Panc1 (cell line): ENCODE results near the gene KLB. TPM values are rescaled to one million over a fixed set of nuclear protein-coding genes. Genes with fewer than 3 reads are reported as not detected.

Experiments used
- ATAC-seq: fragments of 200-7000 bp; cut with Tn5 transposase; 2 replicates; pipeline ENCODE4 v1.9.1; 2020; ENCODE audit warnings: mild to moderate bottlenecking, moderate library complexity
- BruUV-seq: library from RNA; stranded (reverse); fragments of 400-500 nt; replicated peaks from 2 replicates; lab custom pipeline; 2021; lab: Mats Ljungman, UMichigan
- CTCF ChIA-PET: fragments of 300-600 bp; sonication (Branson Sonifier 250); formaldehyde crosslinking; loops from one replicate; lab custom pipeline; 2022; ENCODE audit warnings: antibody characterized with exemption; lab: Charles Lee
- POLR2A ChIA-PET: fragments of 300-600 bp; sonication (Branson Sonifier 250); formaldehyde crosslinking; loops from one replicate; lab custom pipeline; 2022; ENCODE audit warnings: antibody characterized with exemption; lab: Charles Lee
- DNase-seq: peaks from one replicate; pipeline ENCODE4 v3.0.0-alpha.2; 2010; ENCODE audit warnings: low read depth, low spot score
- H3K27ac ChIP-seq: 2 replicates; pipeline ENCODE4 v1.5.1; 2011; ENCODE audit warnings: mild to moderate bottlenecking, low read length, inconsistent platforms
- H3K27me3 ChIP-seq: fragments of 200-500 bp; sonication (Bioruptor generic); 2 replicates; pipeline ENCODE4 v1.6.0; 2014; ENCODE audit warnings: low read length, inconsistent platforms; ENCODE audit not compliant: control insufficient read depth, insufficient read depth
- H3K36me3 ChIP-seq: fragments of 200-500 bp; sonication (Bioruptor generic); 2 replicates; pipeline ENCODE4 v1.5.1; 2014; ENCODE audit warnings: inconsistent platforms, mild to moderate bottlenecking, low read length, moderate library complexity; ENCODE audit not compliant: control insufficient read depth, insufficient read depth
- H3K4me1 ChIP-seq: 2 replicates; pipeline ENCODE4 v1.5.1; 2011; ENCODE audit warnings: inconsistent platforms, mild to moderate bottlenecking, low read length, moderate library complexity; ENCODE audit not compliant: control insufficient read depth, insufficient read depth
- H3K4me3 ChIP-seq, 2 experiments: 2 replicates each; pipeline ENCODE4 v1.5.1; 2011 to 2012; ENCODE audit warnings: low read depth in 2 of 2, low read length in 2 of 2, mild to moderate bottlenecking in 2 of 2, inconsistent platforms in 1 of 2, moderate library complexity in 1 of 2
- H3K9me3 ChIP-seq: fragments of 200-500 bp; sonication (Bioruptor generic); 2 replicates; pipeline ENCODE4 v1.5.1; 2014; ENCODE audit warnings: low read depth, mild to moderate bottlenecking, inconsistent platforms, low read length, moderate library complexity; ENCODE audit not compliant: control insufficient read depth, insufficient read depth
- POLR2AphosphoS5 ChIP-seq: IDR thresholded peaks from 2 replicates; pipeline ENCODE4 v1.6.1; 2012; ENCODE audit warnings: mild to moderate bottlenecking, low read depth, low read length, moderate library complexity
- SIN3A ChIP-seq: IDR thresholded peaks from 2 replicates; pipeline ENCODE4 v1.6.1; 2012; ENCODE audit warnings: low read depth, mild to moderate bottlenecking, low read length, moderate library complexity, borderline replicate concordance; ENCODE audit not compliant: insufficient read depth
- TCF7L2 ChIP-seq: IDR thresholded peaks from 2 replicates; pipeline ENCODE4 v1.6.1; 2011; ENCODE audit warnings: mild to moderate bottlenecking, low read depth, low read length, inconsistent platforms
- in situ Hi-C: cut with HindIII; loops from 2 replicates; pipeline ENCODE4 v1.10.0; 2016; ENCODE audit warnings: low sequenced_read_pairs, low pct_unique_long_range_greater_than_20kb
- intact Hi-C: fragments of 100-400 bp; cut with micrococcal nuclease; formaldehyde crosslinking; loops from one replicate; pipeline ENCODE4 v1.10.0; 2022; ENCODE audit not compliant: unreplicated experiment
- total RNA-seq: library from RNA; stranded (reverse); gene quantifications from one replicate; pipeline ENCODE4 v1.2.1, GENCODE V29; 2021; ENCODE audit not compliant: unreplicated experiment
- TF ChIP-seq, protein P1 (sequence below), 2 experiments: IDR thresholded peaks; 2 replicates each; pipeline ENCODE4 v1.6.1; 2011 to 2012; ENCODE audit warnings: low read depth in 2 of 2, control low read depth in 1 of 2, low read length in 1 of 2, mild to moderate bottlenecking in 1 of 2, moderate library complexity in 1 of 2; ENCODE audit not compliant: insufficient read depth in 1 of 2
- TF ChIP-seq, protein P2 (sequence below): fragments of 450-650 bp; IDR thresholded peaks from 2 replicates; pipeline ENCODE4 v1.5.1; 2017; ENCODE audit warnings: mild to moderate bottlenecking

The KLB gene
- total RNA-seq, 1 experiment from 2014 or later: not detected

DNA sequence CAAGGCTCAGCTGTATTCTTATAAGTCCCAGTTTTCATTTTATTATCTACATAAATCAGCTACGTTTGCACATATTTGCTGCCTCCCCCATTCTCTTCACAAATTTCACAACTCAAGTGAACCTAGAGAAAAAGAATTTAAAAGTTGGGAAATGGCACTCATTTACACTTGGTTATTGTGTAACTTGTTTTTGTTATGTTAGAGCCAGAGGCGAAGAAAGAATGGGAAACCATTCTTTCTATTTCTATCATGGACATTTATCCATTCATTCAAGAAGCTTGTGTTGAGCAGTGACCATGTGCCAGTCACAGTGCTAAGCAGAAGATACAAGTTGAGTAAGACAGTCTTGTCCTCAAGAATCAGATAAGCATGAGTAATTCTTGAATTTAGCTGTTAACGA, 65.7 kb downstream of the KLB start:
- intact Hi-C loops (loop anchor here (5.0 kb wide), 1 partner anchor 185 kb away; no protein-coding TSS in a partner anchor), in situ Hi-C loops (no loop called here)
- Histone ChIP-seq H3K9me3 (no peaks in the 10 kb centered on the region), H3K27me3 (no peaks in the 10 kb centered on the region), H3K27ac (no peak overlapping the region), H3K4me3 (no peak overlapping the region), H3K4me1 (no peaks in the 10 kb centered on the region), H3K36me3 (peaks cover 2% of the 10 kb centered on the region)
- ChIA-PET CTCF (no interaction called here), POLR2A (interaction anchor here (0.5 kb wide), 1 partner anchor 359 kb away, joined by 11 read pairs; no protein-coding TSS in a partner anchor)
- BruUV-seq: no TSS peak
- TF ChIP-seq, protein P1, sequence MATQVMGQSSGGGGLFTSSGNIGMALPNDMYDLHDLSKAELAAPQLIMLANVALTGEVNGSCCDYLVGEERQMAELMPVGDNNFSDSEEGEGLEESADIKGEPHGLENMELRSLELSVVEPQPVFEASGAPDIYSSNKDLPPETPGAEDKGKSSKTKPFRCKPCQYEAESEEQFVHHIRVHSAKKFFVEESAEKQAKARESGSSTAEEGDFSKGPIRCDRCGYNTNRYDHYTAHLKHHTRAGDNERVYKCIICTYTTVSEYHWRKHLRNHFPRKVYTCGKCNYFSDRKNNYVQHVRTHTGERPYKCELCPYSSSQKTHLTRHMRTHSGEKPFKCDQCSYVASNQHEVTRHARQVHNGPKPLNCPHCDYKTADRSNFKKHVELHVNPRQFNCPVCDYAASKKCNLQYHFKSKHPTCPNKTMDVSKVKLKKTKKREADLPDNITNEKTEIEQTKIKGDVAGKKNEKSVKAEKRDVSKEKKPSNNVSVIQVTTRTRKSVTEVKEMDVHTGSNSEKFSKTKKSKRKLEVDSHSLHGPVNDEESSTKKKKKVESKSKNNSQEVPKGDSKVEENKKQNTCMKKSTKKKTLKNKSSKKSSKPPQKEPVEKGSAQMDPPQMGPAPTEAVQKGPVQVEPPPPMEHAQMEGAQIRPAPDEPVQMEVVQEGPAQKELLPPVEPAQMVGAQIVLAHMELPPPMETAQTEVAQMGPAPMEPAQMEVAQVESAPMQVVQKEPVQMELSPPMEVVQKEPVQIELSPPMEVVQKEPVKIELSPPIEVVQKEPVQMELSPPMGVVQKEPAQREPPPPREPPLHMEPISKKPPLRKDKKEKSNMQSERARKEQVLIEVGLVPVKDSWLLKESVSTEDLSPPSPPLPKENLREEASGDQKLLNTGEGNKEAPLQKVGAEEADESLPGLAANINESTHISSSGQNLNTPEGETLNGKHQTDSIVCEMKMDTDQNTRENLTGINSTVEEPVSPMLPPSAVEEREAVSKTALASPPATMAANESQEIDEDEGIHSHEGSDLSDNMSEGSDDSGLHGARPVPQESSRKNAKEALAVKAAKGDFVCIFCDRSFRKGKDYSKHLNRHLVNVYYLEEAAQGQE (IDR thresholded peaks at IDR 0.05; ENCODE audit: insufficient read depth in 1 of 2, low read depth in 2 of 2, low read length in 1 of 2): no peak
- TF ChIP-seq SIN3A: no peak
- TF ChIP-seq TCF7L2: no peak
- no peak for TF ChIP-seq POLR2AphosphoS5
- TF ChIP-seq, protein P2, sequence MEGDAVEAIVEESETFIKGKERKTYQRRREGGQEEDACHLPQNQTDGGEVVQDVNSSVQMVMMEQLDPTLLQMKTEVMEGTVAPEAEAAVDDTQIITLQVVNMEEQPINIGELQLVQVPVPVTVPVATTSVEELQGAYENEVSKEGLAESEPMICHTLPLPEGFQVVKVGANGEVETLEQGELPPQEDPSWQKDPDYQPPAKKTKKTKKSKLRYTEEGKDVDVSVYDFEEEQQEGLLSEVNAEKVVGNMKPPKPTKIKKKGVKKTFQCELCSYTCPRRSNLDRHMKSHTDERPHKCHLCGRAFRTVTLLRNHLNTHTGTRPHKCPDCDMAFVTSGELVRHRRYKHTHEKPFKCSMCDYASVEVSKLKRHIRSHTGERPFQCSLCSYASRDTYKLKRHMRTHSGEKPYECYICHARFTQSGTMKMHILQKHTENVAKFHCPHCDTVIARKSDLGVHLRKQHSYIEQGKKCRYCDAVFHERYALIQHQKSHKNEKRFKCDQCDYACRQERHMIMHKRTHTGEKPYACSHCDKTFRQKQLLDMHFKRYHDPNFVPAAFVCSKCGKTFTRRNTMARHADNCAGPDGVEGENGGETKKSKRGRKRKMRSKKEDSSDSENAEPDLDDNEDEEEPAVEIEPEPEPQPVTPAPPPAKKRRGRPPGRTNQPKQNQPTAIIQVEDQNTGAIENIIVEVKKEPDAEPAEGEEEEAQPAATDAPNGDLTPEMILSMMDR: no peak
- no peak for ATAC-seq
- no peak for DNase-seq

DNA sequence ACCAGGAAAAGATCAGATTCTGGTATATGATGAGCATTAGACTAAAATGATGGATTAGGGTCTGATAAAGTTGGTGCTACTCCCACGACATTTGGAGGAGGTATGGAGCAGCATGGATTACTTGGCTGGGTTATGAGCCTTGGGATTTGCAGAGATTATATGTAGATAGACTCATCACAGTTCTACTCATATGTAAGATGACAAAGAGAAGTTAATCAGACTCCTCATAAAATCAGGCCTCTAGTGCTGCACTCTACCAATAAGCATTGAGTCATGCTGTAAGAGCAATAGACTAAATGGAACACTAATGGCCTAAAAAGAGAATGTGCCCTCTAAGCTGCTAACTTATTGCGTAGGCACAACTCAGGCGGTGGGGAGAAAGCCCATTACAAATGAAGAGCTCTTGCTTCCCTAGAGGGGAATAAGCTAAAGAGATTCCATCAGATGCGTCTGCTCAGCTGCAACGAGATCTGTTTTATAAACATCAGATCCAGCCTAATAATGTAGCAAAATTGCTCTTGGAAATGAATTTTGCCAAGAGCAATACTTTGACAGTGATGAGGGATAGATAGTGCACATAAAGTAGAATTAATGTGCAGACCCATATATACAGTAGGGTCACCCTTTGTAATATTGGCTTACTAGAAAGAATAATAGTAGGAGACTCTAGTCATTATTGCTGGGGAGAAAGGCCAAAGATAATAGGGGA, 69.6 kb downstream of the KLB start:
- CTCF ChIA-PET: interaction anchor here (0.6 kb wide), 1 partner anchor 422 kb away, joined by 4 read pairs; no protein-coding TSS in a partner anchor
- intact Hi-C loops (no loop called here), in situ Hi-C loops (no loop called here)
- Histone ChIP-seq H3K27me3 (no peaks in the 10 kb centered on the region), H3K27ac (no peak overlapping the region), H3K9me3 (no peaks in the 10 kb centered on the region), H3K4me3 (no peak overlapping the region), H3K36me3 (no peaks in the 10 kb centered on the region; the same call in 1 of the 2 replicates), H3K4me1 (no peaks in the 10 kb centered on the region)
- POLR2A ChIA-PET: no interaction called here
- TF ChIP-seq SIN3A (no peak), POLR2AphosphoS5 (no peak), TCF7L2 (no peak)
- TF ChIP-seq, protein P2: no peak
- TF ChIP-seq, protein P1 (IDR thresholded peaks at IDR 0.05; ENCODE audit: insufficient read depth in 1 of 2, low read depth in 2 of 2, low read length in 1 of 2): no peak
- DNase-seq (no peak), ATAC-seq (no peak)
- no TSS peak for BruUV-seq
